Stimulated activated naive CD4-positive, alpha-beta T cell (primary cell): ENCODE data around the gene XAGE3.
"Not testable (repeated sequence)": the region's sequence is repeated elsewhere in the genome, so short reads cannot be mapped to it uniquely, and the experiment has no call there.

Experiments used
- DNase-seq, 6 experiments: peaks; one replicate each; lab custom pipeline; 2025; lab: John Stamatoyannopoulos, UW

The XAGE3 gene

GRCh38 chrX:52867610-52868348 is at the start of gene XAGE3:
XAGE3 (minus strand) TSS chrX:52868083; CDS start chrX:52867133, 950 bp downstream.
- no peak for DNase-seq

- not testable (repeated sequence) for DNase-seq
These were observed 46.8 kb upstream of the XAGE3 start for GRCh38 chrX:52914704-52915103.

- not testable (repeated sequence) for DNase-seq
These were observed 45.8 kb upstream of the XAGE3 start for GRCh38 chrX:52913681-52914080.

GRCh38 chrX:52909313-52909969 is 41.6 kb upstream of the XAGE3 start:
- DNase-seq, result not testable (repeated sequence)

GRCh38 chrX:52907900-52908299 is 40.0 kb upstream of the XAGE3 start:
- not testable (repeated sequence) for DNase-seq

GRCh38 chrX:52907137-52907536 is 39.3 kb upstream of the XAGE3 start:
- DNase-seq, result not testable (repeated sequence)

GRCh38 chrX:52906072-52906471 is 38.2 kb upstream of the XAGE3 start:
- not testable (repeated sequence) for DNase-seq

- DNase-seq, result not testable (repeated sequence)
These were observed 37.6 kb upstream of the XAGE3 start for GRCh38 chrX:52905531-52905930.

GRCh38 chrX:52896855-52897709 is 29.2 kb upstream of the XAGE3 start, which contains the start of gene FAM156B:
FAM156B (plus strand) TSS chrX:52897330; CDS start chrX:52907226, 9,896 bp downstream.
- DNase-seq, result not testable (repeated sequence)

GRCh38 chrX:52896438-52896837 is 28.6 kb upstream of the XAGE3 start:
- not testable (repeated sequence) for DNase-seq

GRCh38 chrX:52888090-52888489 is 20.2 kb upstream of the XAGE3 start:
- not testable (repeated sequence) for DNase-seq

- not testable (repeated sequence) for DNase-seq
These were observed 19.6 kb upstream of the XAGE3 start for GRCh38 chrX:52887459-52887858.

GRCh38 chrX:52876386-52876785 is 8.5 kb upstream of the XAGE3 start:
- DNase-seq, result not testable (repeated sequence)

- not testable (repeated sequence) for DNase-seq
These were observed 7.6 kb upstream of the XAGE3 start for GRCh38 chrX:52875436-52875835.

- DNase-seq, result no peak
These were observed 6.8 kb upstream of the XAGE3 start for GRCh38 chrX:52874661-52875060.

GRCh38 chrX:52873825-52874224 is 5.9 kb upstream of the XAGE3 start:
- DNase-seq, result not testable (repeated sequence)

GRCh38 chrX:52870046-52870445 is 2.2 kb upstream of the XAGE3 start:
- DNase-seq, result no peak

GRCh38 chrX:52865343-52865998 is 2.4 kb downstream of the XAGE3 start:
- DNase-seq, result no peak

GRCh38 chrX:52856991-52857525 is 10.8 kb downstream of the XAGE3 start:
- not testable (repeated sequence) for DNase-seq

GRCh38 chrX:52852110-52852860 is 15.6 kb downstream of the XAGE3 start:
- DNase-seq, result no peak

GRCh38 chrX:52843619-52844018 is 24.3 kb downstream of the XAGE3 start:
- DNase-seq, result not testable (repeated sequence)
